ENCODE measurements around the gene ZNF829. TPM values are rescaled to one million over a fixed set of nuclear protein-coding genes. Genes with fewer than 3 reads are reported as not detected.

Gene ZNF829
- total and polyA plus RNA-seq, 10 of the 15 experiments (the other 5 are each of a cell fraction or from before 2014, with no cell fraction given) = 0.08 to 0.63 (median 0.22) TPM

GRCh38 chr19:36963280-36963679, 47.2 kb upstream of the ZNF829 start:
- ChIA-PET CTCF (no interaction called here), RAD21 (ENCODE audit: unreplicated experiment) (no interaction called here)
- FAIRE-seq = no peak

More at GRCh38 chr19:36963280-36963679, 47.2 kb upstream of the ZNF829 start:
- intact Hi-C loops (cut with micrococcal nuclease; ENCODE audit: unreplicated experiment) (no loop called here), in situ Hi-C loops (cut with MboI) (no loop called here)
- no peaks in the 10 kb centered on the region for H3K36me3 ChIP-seq (ENCODE audit: control insufficient read depth in 2 of 2, insufficient read depth in 2 of 2, low read length in 1 of 2)
- H3K27me3 ChIP-seq (replicated peaks in 1 of 2; ENCODE audit: control insufficient read depth in 2 of 2, insufficient read depth in 2 of 2, low read length in 1 of 2) = no peaks in the 10 kb centered on the region
- H3K4me3 ChIP-seq = no peak overlapping the region
- no peak overlapping the region for H2AFZ ChIP-seq (ENCODE audit: control insufficient read depth, low read depth, low read length)
- H3K9ac ChIP-seq (ENCODE audit: control insufficient read depth, insufficient read depth, low read length) = no peak overlapping the region
- no peak for TF ChIP-seq USF2 (IDR thresholded peaks at IDR 0.05; ENCODE audit: borderline replicate concordance, low read depth, low read length)
- no peak for TF ChIP-seq RUNX3 (IDR thresholded peaks at IDR 0.05; ENCODE audit: low read length)
- no peak for TF ChIP-seq CEBPZ (IDR thresholded peaks at IDR 0.05; ENCODE audit: low read depth, low read length)
- ATAC-seq = no peak
- ChIA-PET POLR2A (no interaction called here), SMC1A (ENCODE audit: uncharacterized antibody, unreplicated experiment) (interaction anchor here (0.6 kb wide), 1 partner anchor 67 kb away, joined by 3 read pairs; no protein-coding TSS in a partner anchor)
- no peaks in the 10 kb centered on the region for H4K20me1 ChIP-seq (ENCODE audit: control insufficient read depth, insufficient read depth)
- H3K27ac ChIP-seq (ENCODE audit: control insufficient read depth, insufficient read depth) = no peak overlapping the region
- no peak for DNase-seq (ENCODE audit: low read depth, low spot score)
- H3K9me3 ChIP-seq (replicated peaks; ENCODE audit: control insufficient read depth, insufficient read depth, low read length) = no peaks in the 10 kb centered on the region; the same call in 2 of the 3 replicates
- no TSS peak for BruUV-seq (replicated peaks)
- H3K4me1 ChIP-seq (ENCODE audit: control insufficient read depth, insufficient read depth, low read length) = no peaks in the 10 kb centered on the region
- no peak overlapping the region for H3K4me2 ChIP-seq (ENCODE audit: control insufficient read depth, insufficient read depth)
- no peaks in the 10 kb centered on the region for H3K79me2 ChIP-seq (ENCODE audit: control insufficient read depth, insufficient read depth, low read length)
- 44% methylated on average over 2 of the region's 2 CpGs for WGBS (ENCODE audit: insufficient coverage, insufficient replicate concordance, low lambda C conversion rate, missing lambda C conversion rate)

All from GM12878 (cell line).